CD4-positive, alpha-beta T cell (primary cell): ENCODE results near the gene NR3C2. TPM values are rescaled to one million over a fixed set of nuclear protein-coding genes. Genes with fewer than 3 reads are reported as not detected.
"Not testable (repeated sequence)": the region's sequence is repeated elsewhere in the genome, so short reads cannot be mapped to it uniquely, and the experiment has no call there.

Experiments used
- ATAC-seq: fragments of 200-7000 bp; cut with Tn5 transposase; one replicate; pipeline ENCODE4 v1.10.0; 2022; ENCODE audit warnings: mild to moderate bottlenecking; ENCODE audit not compliant: poor library complexity
- CTCF ChIA-PET: fragments of 350-600 bp; sonication (Branson Sonifier 250); formaldehyde crosslinking; loops from one replicate; lab custom pipeline; 2021; ENCODE audit warnings: antibody characterized with exemption, inconsistent platforms; lab: Charles Lee
- POLR2A ChIA-PET: fragments of 350-600 bp; sonication (Branson Sonifier 250); formaldehyde crosslinking; loops from one replicate; lab custom pipeline; 2021; ENCODE audit warnings: antibody characterized with exemption, inconsistent platforms; lab: Charles Lee
- DNase-seq, 14 experiments: peaks; one replicate each; pipeline ENCODE4 v3.0.0-alpha.2; 2013 to 2020; ENCODE audit warnings: mixed read lengths in 2 of 14
- H3K27ac ChIP-seq, 2 donors: one replicate each; pipeline versions ENCODE4 v1.5.1 to v1.7.0; 2013; ENCODE audit warnings: low read length in 2 of 2, low read depth in 1 of 2, mild to moderate bottlenecking in 1 of 2
- H3K27me3 ChIP-seq, 2 experiments: 1 replicate in 1 of 2; 2 replicates in 1 of 2; pipeline versions ENCODE4 v1.6.1 to v1.7.0; 2013; ENCODE audit warnings: low read length in 2 of 2, control low read depth in 1 of 2, mild to moderate bottlenecking in 1 of 2, moderate library complexity in 1 of 2; ENCODE audit not compliant: insufficient read depth in 2 of 2, control insufficient read depth in 1 of 2
- H3K36me3 ChIP-seq: one replicate; pipeline ENCODE4 v1.6.1; 2013; ENCODE audit warnings: low read length, control low read depth; ENCODE audit not compliant: insufficient read depth
- H3K4me1 ChIP-seq: one replicate; pipeline ENCODE4 v1.6.1; 2013; ENCODE audit warnings: low read length, control low read depth; ENCODE audit not compliant: insufficient read depth
- H3K4me3 ChIP-seq: one replicate; pipeline ENCODE4 v1.5.1; 2013; ENCODE audit warnings: mild to moderate bottlenecking, low read length, moderate library complexity
- H3K9me3 ChIP-seq, 2 experiments: 1 replicate in 1 of 2; 2 replicates in 1 of 2; pipeline versions ENCODE4 v1.6.1 to v1.7.0; 2013; ENCODE audit warnings: low read length in 2 of 2, mild to moderate bottlenecking in 2 of 2, control low read depth in 1 of 2, moderate library complexity in 1 of 2; ENCODE audit not compliant: control insufficient read depth in 1 of 2, insufficient read depth in 1 of 2
- H3K27ac Mint-ChIP-seq: one replicate; pipeline ENCODE4 v1.8.0; 2020; ENCODE audit warnings: mixed read lengths
- H3K27me3 Mint-ChIP-seq: one replicate; pipeline ENCODE4 v1.8.0; 2021; ENCODE audit warnings: mixed read lengths
- H3K36me3 Mint-ChIP-seq: one replicate; pipeline ENCODE4 v1.8.0; 2021; ENCODE audit warnings: low read depth, mixed read lengths
- H3K4me1 Mint-ChIP-seq: one replicate; pipeline ENCODE4 v1.8.0; 2021; ENCODE audit warnings: low read depth, mixed read lengths
- H3K4me3 Mint-ChIP-seq: one replicate; pipeline ENCODE4 v1.8.0; 2020; ENCODE audit warnings: mild to moderate bottlenecking, mixed read lengths
- H3K9me3 Mint-ChIP-seq: one replicate; pipeline ENCODE4 v1.8.0; 2020; ENCODE audit warnings: mixed read lengths
- intact Hi-C, 2 experiments: fragments of 100-400 bp; cut with DNase I in 1 of 2; cut with micrococcal nuclease in 1 of 2; formaldehyde crosslinking; loops; one replicate each; pipeline versions ENCODE4 v1.15.1 to v1.9.0; 2023 to 2025; cut with DNase I, micrococcal nuclease
- total RNA-seq, 174 experiments: library from RNA in 2 of 174; stranded (reverse) in 2 of 174; gene quantifications; one replicate each; pipeline ENCODE4 v1.2.3 and lab custom pipeline; 2021 to 2026
- TF ChIP-seq, protein P1 (sequence below): fragments of 200-600 bp; IDR thresholded peaks from one replicate; pipeline ENCODE4 v1.8.0; 2022; ENCODE audit warnings: antibody characterized with exemption, mild to moderate bottlenecking

The NR3C2 gene
- total RNA-seq, 2 experiments from 2014 or later, result 31.6 to 35.0 TPM

DNA sequence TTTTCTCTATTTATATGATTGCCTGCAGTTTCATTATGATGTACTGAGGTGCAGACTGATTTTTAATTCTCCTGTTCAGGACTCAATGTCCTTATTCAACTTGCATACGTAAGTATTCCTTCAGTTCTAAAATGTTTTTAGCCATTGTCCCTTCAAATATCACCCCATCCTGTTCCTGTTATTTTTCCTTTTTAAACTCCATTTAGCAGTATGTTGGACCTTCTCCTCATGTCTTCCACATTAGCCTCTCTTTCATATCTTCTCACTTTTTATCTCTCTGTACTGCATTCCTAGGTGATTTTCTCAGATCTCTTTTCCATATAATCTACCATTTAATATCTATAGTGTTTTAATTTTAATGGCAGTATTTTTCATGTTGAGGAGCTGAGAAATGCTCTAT, 317.7 kb downstream of the NR3C2 start:
- Mint-ChIP-seq H3K36me3 (peaks cover 94% of the 10 kb centered on the region), H3K27ac (no peak overlapping the region), H3K9me3 (peaks cover 16% of the 10 kb centered on the region), H3K4me3 (no peak overlapping the region), H3K4me1 (peaks cover 9% of the 10 kb centered on the region), H3K27me3 (no peaks in the 10 kb centered on the region)
- ATAC-seq (no peak), DNase-seq (no peak)
- no peak overlapping the region for H3K27ac ChIP-seq
- peaks cover 4 to 25% of the 10 kb centered on the region in 2 experiments for H3K9me3 ChIP-seq
- H3K4me1 ChIP-seq, result no peaks in the 10 kb centered on the region
- intact Hi-C loops, result no loop called here
- peaks cover 13% of the 10 kb centered on the region for H3K36me3 ChIP-seq
- no peak overlapping the region for H3K4me3 ChIP-seq
- ChIA-PET CTCF (no interaction called here), POLR2A (no interaction called here)
- TF ChIP-seq, protein P1, sequence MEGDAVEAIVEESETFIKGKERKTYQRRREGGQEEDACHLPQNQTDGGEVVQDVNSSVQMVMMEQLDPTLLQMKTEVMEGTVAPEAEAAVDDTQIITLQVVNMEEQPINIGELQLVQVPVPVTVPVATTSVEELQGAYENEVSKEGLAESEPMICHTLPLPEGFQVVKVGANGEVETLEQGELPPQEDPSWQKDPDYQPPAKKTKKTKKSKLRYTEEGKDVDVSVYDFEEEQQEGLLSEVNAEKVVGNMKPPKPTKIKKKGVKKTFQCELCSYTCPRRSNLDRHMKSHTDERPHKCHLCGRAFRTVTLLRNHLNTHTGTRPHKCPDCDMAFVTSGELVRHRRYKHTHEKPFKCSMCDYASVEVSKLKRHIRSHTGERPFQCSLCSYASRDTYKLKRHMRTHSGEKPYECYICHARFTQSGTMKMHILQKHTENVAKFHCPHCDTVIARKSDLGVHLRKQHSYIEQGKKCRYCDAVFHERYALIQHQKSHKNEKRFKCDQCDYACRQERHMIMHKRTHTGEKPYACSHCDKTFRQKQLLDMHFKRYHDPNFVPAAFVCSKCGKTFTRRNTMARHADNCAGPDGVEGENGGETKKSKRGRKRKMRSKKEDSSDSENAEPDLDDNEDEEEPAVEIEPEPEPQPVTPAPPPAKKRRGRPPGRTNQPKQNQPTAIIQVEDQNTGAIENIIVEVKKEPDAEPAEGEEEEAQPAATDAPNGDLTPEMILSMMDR, result no peak
- H3K27me3 ChIP-seq, result no peaks in the 10 kb centered on the region

DNA sequence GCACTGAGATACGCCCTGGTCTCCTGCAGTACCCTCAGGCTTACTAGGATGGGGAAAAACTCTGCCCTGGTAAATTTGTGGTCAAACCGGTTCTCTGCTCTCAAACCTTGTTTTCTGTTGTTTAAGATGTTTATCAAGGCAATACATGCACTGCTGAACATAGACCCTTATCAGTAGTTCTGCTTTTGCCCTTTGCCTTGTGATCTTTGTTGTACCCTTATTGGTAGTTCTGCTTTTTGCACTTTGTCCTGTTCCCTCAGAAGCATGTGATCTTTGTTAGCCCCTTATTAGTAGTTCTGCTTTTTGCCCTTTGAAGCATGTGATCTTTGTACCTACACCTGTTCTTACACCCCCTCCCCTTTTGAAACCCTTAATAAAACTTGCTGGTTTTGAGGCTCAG, 319.1 kb downstream of the NR3C2 start:
- CTCF ChIA-PET, H3K27ac Mint-ChIP-seq: not testable (repeated sequence)
- H3K36me3 Mint-ChIP-seq, result peaks cover 95% of the 10 kb centered on the region

DNA sequence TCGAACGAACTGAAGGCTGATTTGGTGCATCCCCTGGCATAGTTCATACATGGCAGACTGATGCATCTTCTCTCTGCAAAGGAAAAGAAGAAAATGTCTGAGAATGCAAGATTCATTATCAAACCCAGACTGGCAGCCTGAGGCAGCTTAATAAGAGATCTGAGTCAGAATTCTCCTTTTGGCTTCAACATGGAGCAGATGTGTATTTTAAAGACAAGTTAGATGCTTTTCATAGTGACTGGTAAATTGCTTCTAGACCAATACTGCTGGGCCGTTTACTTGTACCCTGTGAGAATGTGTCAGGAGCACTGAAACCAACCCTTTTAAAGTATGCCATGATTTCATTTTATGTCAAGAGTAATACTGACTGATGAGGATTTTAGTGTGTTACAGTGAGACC, 322.0 kb downstream of the NR3C2 start:
- TF ChIP-seq, protein P1, result no peak
- Mint-ChIP-seq H3K4me1 (peaks cover 33% of the 10 kb centered on the region), H3K27ac (no peak overlapping the region), H3K4me3 (no peak overlapping the region), H3K27me3 (no peaks in the 10 kb centered on the region), H3K36me3 (peaks cover 92% of the 10 kb centered on the region), H3K9me3 (peaks cover 12% of the 10 kb centered on the region)
- ATAC-seq (no peak), DNase-seq (no peak)
- Histone ChIP-seq H3K36me3 (peaks cover 22% of the 10 kb centered on the region), H3K4me1 (no peaks in the 10 kb centered on the region), H3K4me3 (no peak overlapping the region), H3K27me3 (no peaks in the 10 kb centered on the region), H3K27ac (no peak overlapping the region), H3K9me3 (peaks cover 0 to 21% of the 10 kb centered on the region in 2 experiments)
- intact Hi-C loops, result no loop called here
- ChIA-PET CTCF (interaction anchor here (0.6 kb wide), 1 partner anchor 22 kb away, joined by 3 read pairs; no protein-coding TSS in a partner anchor), POLR2A (no interaction called here)

More for the DNA sequence above, 319.1 kb downstream of the NR3C2 start:
- peaks cover 16% of the 10 kb centered on the region for H3K36me3 ChIP-seq
- H3K4me1 ChIP-seq, H3K4me3 Mint-ChIP-seq, ATAC-seq, H3K4me3 ChIP-seq, POLR2A ChIA-PET, H3K27me3 Mint-ChIP-seq, intact Hi-C loops, DNase-seq, H3K27ac ChIP-seq, H3K27me3 ChIP-seq: not testable (repeated sequence)
- Mint-ChIP-seq H3K4me1 (peaks cover 18% of the 10 kb centered on the region), H3K9me3 (peaks cover 12% of the 10 kb centered on the region)
- peaks cover 4 to 25% of the 10 kb centered on the region in 2 experiments for H3K9me3 ChIP-seq

DNA sequence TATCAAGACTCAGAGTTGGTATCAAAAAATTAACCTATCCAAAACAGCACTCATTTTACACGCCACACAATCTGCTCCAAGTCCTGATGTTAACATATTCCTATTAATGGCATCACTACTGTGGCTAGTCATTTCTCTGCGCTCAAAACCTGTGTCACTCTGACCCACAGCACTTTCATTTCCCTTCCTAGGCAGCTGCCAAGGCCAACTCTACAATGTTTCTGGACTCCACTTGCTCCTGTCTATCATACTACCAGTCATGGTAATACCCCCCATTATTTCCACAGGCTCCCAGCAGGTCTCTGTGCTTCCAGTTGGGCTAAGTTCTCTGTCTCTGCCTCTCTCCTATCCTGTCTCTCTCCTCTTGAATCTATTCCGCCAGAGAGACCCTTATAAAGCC, 323.6 kb downstream of the NR3C2 start:
- peaks cover 6% of the 10 kb centered on the region for H3K9me3 Mint-ChIP-seq
- H3K4me1 Mint-ChIP-seq, result peaks cover 42% of the 10 kb centered on the region
- H3K4me1 ChIP-seq, result no peaks in the 10 kb centered on the region
- H3K36me3 ChIP-seq, result peaks cover 28% of the 10 kb centered on the region
- ATAC-seq (no peak), DNase-seq (no peak)
- H3K9me3 ChIP-seq, result peaks cover 0 to 7% of the 10 kb centered on the region in 2 experiments
- no peak overlapping the region for H3K27ac Mint-ChIP-seq
- H3K27ac ChIP-seq, result no peak overlapping the region
- no peak overlapping the region for H3K4me3 Mint-ChIP-seq
- intact Hi-C loops, result no loop called here
- ChIA-PET CTCF (no interaction called here), POLR2A (no interaction called here)
- H3K27me3 ChIP-seq, result no peaks in the 10 kb centered on the region
- TF ChIP-seq, protein P1, result no peak
- no peaks in the 10 kb centered on the region for H3K27me3 Mint-ChIP-seq
- H3K4me3 ChIP-seq, result no peak overlapping the region
- H3K36me3 Mint-ChIP-seq, result peaks cover 91% of the 10 kb centered on the region
